NCI-H1694 (cell line): Measurements from ENCODE around the gene TMEM191C.
"Not testable (repeated sequence)": the region's sequence is repeated elsewhere in the genome, so short reads cannot be mapped to it uniquely, and the experiment has no call there.

ENCODE experiments used
- DNase-seq: peaks from one replicate; lab custom pipeline; 2025; lab: John Stamatoyannopoulos, UW

The TMEM191C gene

DNA sequence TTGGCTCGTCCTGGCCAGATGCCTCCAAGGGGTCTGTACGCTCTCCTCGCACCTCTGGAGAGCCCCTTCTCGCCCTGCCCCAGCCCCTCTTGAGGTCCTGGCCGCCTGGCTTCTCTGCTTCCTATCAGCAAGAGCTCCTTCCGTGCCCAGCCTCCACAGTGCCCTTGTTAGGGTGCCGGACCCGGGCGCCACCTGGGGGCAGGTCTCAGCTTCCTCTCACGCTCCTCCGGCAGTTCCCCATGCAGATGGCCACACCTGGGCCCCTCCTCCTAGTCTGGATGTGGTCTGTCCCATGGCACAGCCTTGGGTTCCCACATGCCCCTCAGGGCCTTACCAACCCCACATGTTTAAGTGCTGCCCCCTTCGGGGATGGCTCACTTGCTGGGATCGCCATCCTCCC is 6.5 kb downstream of the TMEM191C start:
- DNase-seq = not testable (repeated sequence)

DNA sequence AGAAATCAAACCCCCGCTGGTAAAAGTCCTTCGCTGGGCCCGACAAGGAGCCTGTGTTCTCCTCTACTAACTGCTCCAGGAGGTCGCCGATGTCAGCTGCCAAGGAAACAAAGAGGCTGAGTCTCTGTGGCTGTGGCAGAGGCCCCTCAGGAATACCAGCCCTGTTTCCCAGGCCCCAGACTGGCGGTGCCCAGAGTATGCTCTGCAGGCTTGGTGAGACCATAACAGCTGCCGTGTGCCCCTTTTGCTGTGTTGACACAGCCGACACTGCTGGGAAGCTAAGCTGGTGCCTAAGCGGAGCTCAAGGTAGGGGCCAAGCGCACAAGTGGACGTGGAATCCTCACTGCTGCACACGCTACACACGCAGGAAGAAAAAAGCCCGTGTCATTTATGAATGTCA is 16.9 kb downstream of the TMEM191C start:
- not testable (repeated sequence) for DNase-seq

GRCh38 chr22:21487723-21488122 is 20.5 kb downstream of the TMEM191C start:
- not testable (repeated sequence) for DNase-seq

DNA sequence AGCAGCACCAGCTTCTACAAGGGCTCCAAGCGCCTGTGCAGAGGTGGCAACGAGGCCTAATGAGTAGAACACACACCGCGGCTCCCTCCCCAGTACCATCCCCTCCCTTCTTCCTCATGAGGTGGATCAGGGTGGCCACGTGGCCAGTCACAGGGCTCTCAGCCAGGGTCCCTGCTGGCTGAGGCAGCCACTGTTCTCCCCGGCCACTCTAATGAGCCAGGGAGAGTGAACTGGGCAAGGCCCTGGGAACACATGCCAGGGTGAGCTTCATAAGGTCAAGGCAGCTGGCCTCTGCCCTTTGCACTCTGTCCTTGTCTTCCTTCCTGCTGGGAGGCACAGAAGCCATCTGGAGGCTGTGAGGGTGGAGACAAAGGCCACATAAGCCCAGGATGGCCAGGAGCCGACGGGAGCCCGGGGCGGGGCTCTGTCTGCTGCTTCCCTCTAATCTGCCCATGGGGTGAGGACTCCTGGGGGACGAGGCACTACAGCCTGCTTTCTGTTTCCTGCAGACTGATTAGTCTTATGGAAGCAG is 22.0 kb downstream of the TMEM191C start:
- DNase-seq = not testable (repeated sequence)

- DNase-seq = not testable (repeated sequence)
Observed at GRCh38 chr22:21490556-21490955, 23.4 kb downstream of the TMEM191C start.

DNA sequence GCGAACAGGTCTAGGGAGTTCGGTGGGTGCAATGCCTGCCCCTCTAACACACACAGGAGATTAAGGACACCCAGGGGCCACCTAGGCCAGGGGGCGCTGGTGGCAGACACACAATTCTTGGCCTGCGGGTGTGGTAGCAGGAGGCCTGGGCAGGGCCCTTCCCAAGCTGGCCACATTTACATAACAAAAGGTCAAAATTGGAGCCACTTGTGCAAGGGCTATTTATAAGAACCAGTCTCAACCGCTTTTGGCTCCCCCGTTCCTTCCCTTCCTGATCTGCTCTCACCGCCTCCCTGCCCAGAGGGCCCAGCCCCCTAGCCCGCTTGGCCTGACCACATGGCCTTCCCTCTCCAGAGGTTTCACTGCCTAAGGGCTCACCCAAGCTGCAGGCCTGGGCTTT is 25.1 kb downstream of the TMEM191C start:
- DNase-seq = not testable (repeated sequence)

GRCh38 chr22:21493789-21494782 is 26.9 kb downstream of the TMEM191C start:
- not testable (repeated sequence) for DNase-seq

DNA sequence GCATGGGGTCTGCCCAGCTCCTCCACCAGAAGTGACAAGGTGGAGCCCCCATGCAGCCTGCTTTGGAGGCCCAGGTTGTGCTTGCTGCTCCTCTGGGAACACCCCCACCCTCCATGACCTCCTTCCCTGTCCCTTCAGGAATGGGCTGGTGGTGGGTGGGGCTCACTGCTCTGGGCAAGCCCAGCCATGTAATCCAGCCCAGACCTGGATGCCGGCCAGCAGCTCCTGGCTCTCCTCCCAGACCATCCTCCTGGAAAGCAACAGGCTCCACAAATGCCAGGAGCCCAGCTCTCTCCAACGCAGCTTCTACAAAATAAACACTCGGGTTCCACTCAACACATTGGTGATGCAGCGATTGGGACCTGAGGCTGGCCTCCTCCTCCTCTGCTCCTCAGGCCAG is 30.8 kb downstream of the TMEM191C start:
- DNase-seq = not testable (repeated sequence)

- not testable (repeated sequence) for DNase-seq
Observed at GRCh38 chr22:21498489-21498888, 31.3 kb downstream of the TMEM191C start.

DNA sequence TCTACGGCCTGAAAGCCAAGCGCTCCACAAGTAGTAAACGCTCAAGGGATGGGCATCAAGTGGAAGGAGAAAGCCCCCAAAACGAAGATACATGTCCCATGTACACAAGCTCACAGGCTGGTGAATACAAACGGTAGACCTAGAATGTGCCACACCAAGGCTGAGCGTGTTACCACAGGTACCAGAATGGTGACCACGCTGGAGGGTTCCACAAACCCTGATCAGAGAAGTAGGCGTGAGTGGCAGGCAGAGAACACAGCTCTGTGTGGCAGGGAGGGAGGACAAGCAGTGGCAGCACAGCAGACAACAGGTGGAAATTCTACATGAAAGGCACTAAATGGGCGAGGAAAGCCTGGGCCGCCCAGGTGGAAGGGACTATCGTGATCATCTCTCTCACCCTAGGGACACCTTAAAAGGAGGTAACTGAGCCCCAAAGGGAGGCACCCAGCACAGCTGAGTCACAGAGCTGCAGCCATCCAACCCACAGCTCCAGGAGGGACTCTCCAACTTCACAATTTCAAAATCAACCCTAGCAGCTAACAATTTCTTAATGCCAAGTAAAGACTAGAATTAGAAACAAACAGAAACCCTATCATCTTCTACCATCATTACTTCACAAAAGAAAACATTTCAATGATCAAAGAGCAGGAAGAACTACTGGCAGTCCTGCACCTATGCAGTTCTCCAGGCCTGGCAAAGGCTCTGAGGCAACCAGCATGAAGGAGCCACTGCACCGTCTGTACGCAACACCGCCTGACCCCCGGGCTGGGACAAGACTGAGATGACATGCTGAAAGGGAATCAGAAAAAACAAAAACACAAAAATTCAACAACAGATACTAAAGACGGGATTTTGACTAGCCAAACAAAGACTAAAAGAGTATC is 32.7 kb downstream of the TMEM191C start:
- not testable (repeated sequence) for DNase-seq

- not testable (repeated sequence) for DNase-seq
Observed at GRCh38 chr22:21510397-21510796, 43.2 kb downstream of the TMEM191C start.

DNA sequence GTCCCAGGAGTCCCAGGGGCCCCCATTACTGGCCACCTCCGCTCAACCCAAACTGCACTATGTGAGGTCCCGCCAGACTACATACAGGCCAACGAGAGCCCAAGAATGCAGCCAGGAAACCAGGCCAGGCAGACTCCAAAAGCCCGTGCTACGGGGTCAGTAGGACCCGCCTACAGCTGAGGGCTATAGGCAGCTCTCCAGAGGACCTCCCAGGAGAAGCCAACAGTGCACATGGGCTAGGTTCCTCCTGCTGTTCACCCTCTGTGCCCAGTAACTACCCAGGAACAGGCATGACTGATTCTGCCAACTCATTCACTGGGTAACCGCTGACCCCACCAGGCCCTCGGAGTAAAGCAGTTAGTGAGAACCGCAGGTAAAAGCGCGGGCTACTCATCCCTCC is 44.8 kb downstream of the TMEM191C start:
- not testable (repeated sequence) for DNase-seq

DNA sequence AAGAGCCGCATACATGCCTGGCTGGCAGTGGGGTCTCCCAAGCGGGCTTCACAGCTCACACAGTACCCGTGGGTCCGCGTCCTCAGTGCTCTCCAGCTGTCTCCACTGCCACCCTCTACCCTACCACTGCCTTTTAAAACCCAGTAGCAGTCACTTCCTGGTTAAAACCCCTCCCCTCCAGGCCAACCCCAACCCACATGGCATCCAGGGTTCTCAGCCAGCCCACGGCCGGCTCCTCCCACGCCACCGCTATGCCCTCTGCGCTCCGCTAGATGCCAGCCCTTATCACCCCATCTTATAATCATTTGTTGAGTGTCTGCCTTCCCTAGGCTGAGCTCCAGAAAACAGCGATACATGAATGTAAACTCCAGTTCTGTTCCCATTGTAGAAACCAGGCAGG is 46.9 kb downstream of the TMEM191C start:
- DNase-seq = not testable (repeated sequence)

GRCh38 chr22:21515234-21515633 is 48.0 kb downstream of the TMEM191C start:
- DNase-seq = not testable (repeated sequence)

GRCh38 chr22:21516522-21516921 is 49.3 kb downstream of the TMEM191C start:
- DNase-seq = not testable (repeated sequence)

DNA sequence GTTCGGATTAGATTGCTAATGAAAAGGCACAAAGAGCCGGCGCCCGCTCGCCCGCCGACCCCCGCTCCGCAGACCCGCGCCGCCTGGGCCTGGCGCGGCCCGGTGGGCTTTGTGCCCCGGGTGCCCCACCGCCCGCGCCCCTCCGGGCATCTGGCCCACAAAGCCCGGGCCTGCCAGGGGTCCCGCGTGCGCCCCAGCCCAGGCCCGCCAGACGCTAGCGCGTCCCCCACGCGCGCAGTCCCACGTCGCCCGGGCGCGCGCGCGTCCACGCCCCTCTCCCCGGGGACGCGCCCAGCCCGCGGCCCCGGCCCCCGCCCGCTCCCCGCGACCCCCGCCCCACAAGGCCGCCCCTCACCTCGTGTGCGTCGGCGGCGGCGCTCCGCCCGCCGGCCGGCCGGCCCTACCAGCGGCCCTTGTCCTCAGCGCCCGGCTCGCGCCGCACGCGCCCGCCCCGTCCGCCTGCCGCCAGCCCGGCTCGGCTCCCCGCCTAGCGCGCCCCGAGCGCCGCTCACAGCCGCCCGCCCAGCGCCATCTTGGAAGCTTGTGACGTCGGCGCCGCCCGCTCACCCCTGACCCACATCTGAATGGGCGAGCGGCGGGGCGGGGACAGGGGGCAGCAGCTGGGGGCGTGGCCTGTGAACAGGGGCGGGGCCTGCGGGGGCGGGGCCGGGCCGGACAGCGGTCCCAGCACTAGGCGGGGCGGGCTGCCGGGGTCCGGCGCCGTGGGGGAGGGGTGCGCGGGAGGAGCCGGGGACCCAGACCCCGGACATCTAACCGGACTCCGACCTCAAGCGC is 50.0 kb downstream of the TMEM191C start:
- DNase-seq = not testable (repeated sequence)
